Subcutaneous adipose tissue (tissue), 4 donors: ENCODE measurements around the gene CRKL. TPM values are rescaled to one million over a fixed set of nuclear protein-coding genes. Genes with fewer than 3 reads are reported as not detected.

Source experiments
- CTCF ChIP-seq: fragments of 450-650 bp; IDR thresholded peaks from one replicate; pipeline ENCODE4 v1.5.1; 2016; ENCODE audit warnings: low read depth, mild to moderate bottlenecking, control low read depth, antibody characterized with exemption, moderate library complexity
- total RNA-seq, 4 donors: library from RNA; depleted of rRNA; stranded (reverse); fragments of >200 nt; gene quantifications; one replicate each; pipeline ENCODE4 v1.1.0, GENCODE V29; 2016

CRKL gene
- total RNA-seq, 4 donors from 2014 or later = 32.1 to 39.8 (median 35.9) TPM

DNA sequence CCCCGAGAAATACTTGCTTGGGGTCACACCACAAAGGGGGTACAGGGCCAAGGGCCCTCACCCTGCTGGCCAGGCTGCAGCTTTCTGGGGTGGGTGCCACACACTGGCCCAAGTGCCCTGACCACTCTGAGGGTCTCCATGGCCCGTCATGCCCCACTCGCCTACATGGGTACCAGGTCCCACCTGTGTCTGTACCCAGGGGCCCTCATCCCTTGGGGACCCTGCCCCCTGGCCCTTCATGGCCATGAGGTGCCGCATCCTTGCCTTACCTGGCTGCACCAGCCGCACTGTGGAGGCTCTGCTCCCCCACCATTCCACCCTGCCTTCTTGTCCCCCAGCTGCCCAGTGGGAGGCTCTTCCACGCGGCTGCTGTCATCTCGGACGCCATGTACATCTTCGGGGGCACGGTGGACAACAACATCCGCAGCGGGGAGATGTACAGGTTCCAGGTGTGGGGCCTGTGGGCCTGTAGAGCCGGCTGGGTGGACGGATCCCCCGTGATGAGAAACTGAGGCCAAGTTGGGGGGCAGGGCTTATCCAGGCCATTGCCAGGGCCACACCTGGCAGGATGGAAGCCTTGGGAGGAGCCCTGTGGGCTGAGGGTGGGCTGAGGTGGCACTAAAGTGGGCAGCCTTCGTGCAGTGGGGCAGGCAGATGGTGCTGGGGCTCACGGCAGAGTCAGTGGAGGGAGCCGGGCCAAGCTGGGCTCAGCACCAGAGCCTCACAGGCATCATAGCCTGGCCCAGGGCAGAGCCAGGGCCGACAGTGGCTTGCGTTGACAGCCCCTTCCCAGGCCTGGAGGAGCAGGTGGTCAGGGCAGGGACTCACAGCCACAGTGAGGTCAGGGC, 75.5 kb downstream of the CRKL start:
- TF ChIP-seq CTCF = no peak

DNA sequence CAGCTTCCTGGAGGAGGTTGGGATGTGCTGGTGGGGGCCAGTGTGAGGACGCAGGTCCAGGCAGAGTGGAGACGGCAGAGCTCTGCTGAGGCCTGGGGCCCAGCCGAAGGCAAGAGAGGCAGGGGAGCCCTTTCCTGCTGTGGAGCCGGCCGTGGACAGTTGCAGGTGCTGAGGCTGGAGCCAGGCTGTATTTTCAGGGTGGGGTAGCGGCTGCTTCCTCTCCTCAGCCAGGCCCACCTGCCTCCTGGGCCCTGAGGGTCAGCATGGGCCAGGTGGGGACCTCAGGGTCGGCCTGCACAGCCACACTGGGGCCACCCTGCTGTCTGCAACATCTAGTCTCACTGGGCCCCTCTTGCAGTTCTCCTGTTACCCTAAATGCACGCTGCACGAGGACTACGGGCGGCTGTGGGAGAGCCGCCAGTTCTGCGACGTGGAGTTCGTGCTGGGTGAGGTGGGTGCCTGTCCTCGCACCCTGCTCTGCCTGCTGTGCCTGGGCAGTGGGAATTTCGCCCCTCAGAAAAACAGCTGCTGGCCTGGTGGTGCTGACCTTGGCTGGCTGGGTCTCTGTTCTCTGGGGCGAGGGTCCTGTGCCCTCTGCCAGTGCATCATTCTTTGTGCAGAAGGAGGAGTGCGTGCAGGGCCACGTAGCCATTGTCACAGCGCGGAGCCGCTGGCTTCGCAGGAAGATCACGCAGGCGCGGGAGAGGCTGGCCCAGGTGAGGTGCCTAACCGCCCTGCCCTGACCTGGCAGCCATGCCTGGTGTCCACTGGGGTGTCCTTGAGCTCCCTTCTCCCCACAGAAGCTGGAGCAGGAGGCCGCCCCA, 76.3 kb downstream of the CRKL start:
- no peak for TF ChIP-seq CTCF

- TF ChIP-seq CTCF = no peak
Observed at GRCh38 chr22:20994128-20994901, 77.1 kb downstream of the CRKL start.

DNA sequence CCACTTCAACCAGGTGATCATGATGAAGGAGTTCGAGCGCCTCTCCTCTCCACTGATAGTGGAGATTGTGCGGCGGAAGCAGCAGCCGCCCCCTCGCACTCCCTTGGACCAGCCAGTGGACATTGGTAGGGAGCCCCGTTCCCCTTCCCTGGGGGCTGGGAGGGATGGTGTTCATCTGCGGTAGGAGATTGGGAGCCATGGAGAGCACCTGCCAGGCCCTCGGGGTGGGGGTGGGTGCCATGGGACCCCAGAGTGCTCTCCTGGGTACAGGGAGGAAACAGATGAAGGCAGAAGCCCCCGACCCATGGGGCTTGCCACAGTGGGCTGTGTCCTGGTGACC, 77.7 kb downstream of the CRKL start:
- TF ChIP-seq CTCF = no peak

DNA sequence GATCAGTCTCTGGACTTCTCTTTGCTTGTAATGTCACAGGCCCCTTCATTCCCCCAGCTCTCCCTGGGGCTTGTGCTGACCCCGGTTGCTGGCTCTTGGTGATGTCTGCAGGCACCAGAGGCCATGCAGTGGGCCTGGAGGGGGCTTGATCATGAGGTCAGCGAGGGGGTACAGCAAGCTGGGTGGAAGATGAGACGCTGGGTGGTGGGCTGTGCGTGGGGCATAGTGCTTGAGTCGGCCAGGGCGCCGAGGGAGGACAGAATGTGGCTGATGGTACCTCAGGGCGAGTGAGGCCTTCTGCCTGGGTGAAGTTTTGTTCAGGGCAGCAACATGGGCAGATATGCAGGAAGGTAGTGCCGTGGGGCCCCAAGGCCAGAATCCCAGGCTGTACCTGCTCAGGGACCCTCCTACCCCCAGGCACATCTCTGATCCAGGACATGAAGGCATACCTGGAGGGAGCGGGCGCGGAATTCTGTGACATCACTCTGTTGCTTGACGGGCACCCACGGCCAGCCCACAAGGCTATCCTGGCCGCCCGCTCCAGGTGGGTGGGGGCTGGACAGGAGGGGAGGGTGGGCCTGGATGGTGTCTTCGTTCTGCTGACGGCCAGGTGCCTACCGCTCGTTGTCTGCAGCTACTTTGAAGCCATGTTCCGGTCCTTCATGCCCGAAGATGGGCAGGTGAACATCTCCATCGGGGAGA, 78.3 kb downstream of the CRKL start:
- TF ChIP-seq CTCF = no peak

DNA sequence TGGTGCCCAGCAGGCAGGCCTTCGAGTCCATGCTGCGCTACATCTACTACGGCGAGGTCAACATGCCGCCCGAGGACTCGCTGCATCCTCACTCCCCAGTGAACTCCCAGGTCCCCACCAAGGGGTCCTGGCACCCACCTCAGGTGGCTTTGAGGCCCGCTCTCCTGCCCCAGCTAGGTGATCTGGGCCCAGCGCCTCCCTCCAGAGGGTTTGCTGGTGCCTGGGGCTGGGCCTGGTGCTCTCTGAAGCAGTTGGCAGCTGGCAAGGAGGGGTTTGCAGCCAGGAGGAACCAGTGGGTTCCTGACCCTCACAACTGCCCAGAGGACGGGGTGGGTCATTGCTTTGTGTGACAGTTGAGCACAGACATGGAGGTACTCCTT, 78.8 kb downstream of the CRKL start:
- no peak for TF ChIP-seq CTCF
